Lung (tissue), 12 donors: ENCODE results near the gene AMIGO3. TPM values are rescaled to one million over a fixed set of nuclear protein-coding genes. Genes with fewer than 3 reads are reported as not detected.
"Not testable (repeated sequence)": the region's sequence is repeated elsewhere in the genome, so short reads cannot be mapped to it uniquely, and the experiment has no call there.

ENCODE experiments used
- ATAC-seq: fragments of 200-7000 bp; cut with Tn5 transposase; one replicate; pipeline ENCODE4 v1.9.1; 2020; ENCODE audit warnings: moderate number of reproducible peaks; ENCODE audit not compliant: insufficient read depth, low FRiP score
- DNase-seq, 3 donors: peaks; one replicate each; pipeline ENCODE4 v3.0.0-alpha.2; 2013 to 2017
- H3K27ac ChIP-seq, 2 donors: one replicate each; pipeline ENCODE4 v1.5.1; 2013; ENCODE audit warnings: mild to moderate bottlenecking in 2 of 2, moderate library complexity in 2 of 2, control low read depth in 1 of 2, inconsistent platforms in 1 of 2, low read depth in 1 of 2, low read length in 1 of 2
- H3K27me3 ChIP-seq, 3 donors: one replicate each; pipeline ENCODE4 v1.5.1; 2013; ENCODE audit warnings: low read length in 2 of 3; ENCODE audit not compliant: control insufficient read depth in 3 of 3, insufficient read depth in 3 of 3
- H3K36me3 ChIP-seq, 4 donors: one replicate each; pipeline ENCODE4 v1.5.1; 2013; ENCODE audit warnings: low read length in 4 of 4, mild to moderate bottlenecking in 1 of 4, moderate library complexity in 1 of 4; ENCODE audit not compliant: control insufficient read depth in 4 of 4, insufficient read depth in 4 of 4
- H3K4me1 ChIP-seq, 5 donors: one replicate each; pipeline ENCODE4 v1.5.1; 2013; ENCODE audit warnings: low read length in 5 of 5, mild to moderate bottlenecking in 2 of 5, moderate library complexity in 1 of 5; ENCODE audit not compliant: control insufficient read depth in 5 of 5, insufficient read depth in 5 of 5
- H3K4me3 ChIP-seq: one replicate; pipeline ENCODE4 v1.5.1; 2013; ENCODE audit warnings: mild to moderate bottlenecking, control low read depth, moderate library complexity
- H3K9ac ChIP-seq, 2 donors: one replicate each; pipeline ENCODE4 v1.5.1; 2013; ENCODE audit warnings: low read length in 2 of 2, control low read depth in 1 of 2; ENCODE audit not compliant: insufficient read depth in 1 of 2
- H3K9me3 ChIP-seq, 4 donors: one replicate each; pipeline ENCODE4 v1.5.1; 2013; ENCODE audit warnings: low read length in 3 of 4, mild to moderate bottlenecking in 1 of 4, moderate library complexity in 1 of 4; ENCODE audit not compliant: control insufficient read depth in 4 of 4, insufficient read depth in 3 of 4
- WGBS, 2 donors: extraction: QIAGEN DNeasy Blood & Tissue Kit; methylation state at CpG; one replicate each; pipeline ENCODE4 v1.1.7; 2013; 5-methylcytosine and 5-hydroxymethylcytosine counted together
- polyA plus RNA-seq, 2 donors: library from polyadenylated mRNA; stranded (reverse); fragments of 200-250 nt; gene quantifications; one replicate each; pipeline ENCODE4 v1.2.1, GENCODE V29; 2013
- total RNA-seq, 2 donors: library from RNA; depleted of rRNA in 1 of 2; stranded (reverse); fragments of >200 nt in 1 of 2; gene quantifications; one replicate each; pipeline ENCODE4 v1.2.1, GENCODE V29; 2014 to 2021
- TF ChIP-seq, protein P1 (sequence below): IDR thresholded peaks from 2 replicates; pipeline ENCODE4 v1.5.1; 2012; ENCODE audit warnings: mild to moderate bottlenecking; ENCODE audit errors: control extremely low read depth, extremely low read depth
- donor health status: control.
- donor health status: control.
- donor health status: Bipolar disorder and iron deficiency.
- donor health status: healthy.
- donor health status: DM: yes; HTN: yes; CAD: no.

Gene AMIGO3
- total and polyA plus RNA-seq, 4 donors: 0.25 to 0.63 (median 0.51) TPM; not detected in 1

DNA sequence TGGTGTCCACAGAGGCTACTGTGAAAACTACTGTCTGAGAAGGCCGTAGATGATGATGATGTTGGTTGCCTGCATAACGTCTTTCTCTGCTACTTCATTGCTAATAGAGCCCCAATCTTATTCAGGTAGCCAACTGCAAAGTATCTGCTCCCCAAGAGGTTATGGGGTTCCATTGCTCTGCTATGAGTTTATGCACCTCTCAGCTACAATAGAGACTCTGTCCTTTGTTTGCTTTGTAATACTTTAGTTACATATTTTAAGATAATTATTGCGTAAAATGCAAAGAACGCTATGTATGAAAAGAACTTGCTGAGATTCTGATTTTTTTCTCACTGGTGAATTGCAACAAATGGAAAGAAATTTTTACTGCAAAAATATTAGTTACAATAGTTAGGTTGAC, 32.0 kb upstream of the AMIGO3 start:
- H3K36me3 ChIP-seq: peaks cover 0 to 13% (median 10%) of the 10 kb centered on the region in 4 donors
- H3K9me3 ChIP-seq: no peaks in the 10 kb centered on the region
- no peak overlapping the region for H3K9ac ChIP-seq
- no peak overlapping the region for H3K27ac ChIP-seq
- H3K4me1 ChIP-seq: peaks cover 0 to 8% (median 2%) of the 10 kb centered on the region in 5 donors
- no peak overlapping the region for H3K4me3 ChIP-seq
- TF ChIP-seq, protein P1, sequence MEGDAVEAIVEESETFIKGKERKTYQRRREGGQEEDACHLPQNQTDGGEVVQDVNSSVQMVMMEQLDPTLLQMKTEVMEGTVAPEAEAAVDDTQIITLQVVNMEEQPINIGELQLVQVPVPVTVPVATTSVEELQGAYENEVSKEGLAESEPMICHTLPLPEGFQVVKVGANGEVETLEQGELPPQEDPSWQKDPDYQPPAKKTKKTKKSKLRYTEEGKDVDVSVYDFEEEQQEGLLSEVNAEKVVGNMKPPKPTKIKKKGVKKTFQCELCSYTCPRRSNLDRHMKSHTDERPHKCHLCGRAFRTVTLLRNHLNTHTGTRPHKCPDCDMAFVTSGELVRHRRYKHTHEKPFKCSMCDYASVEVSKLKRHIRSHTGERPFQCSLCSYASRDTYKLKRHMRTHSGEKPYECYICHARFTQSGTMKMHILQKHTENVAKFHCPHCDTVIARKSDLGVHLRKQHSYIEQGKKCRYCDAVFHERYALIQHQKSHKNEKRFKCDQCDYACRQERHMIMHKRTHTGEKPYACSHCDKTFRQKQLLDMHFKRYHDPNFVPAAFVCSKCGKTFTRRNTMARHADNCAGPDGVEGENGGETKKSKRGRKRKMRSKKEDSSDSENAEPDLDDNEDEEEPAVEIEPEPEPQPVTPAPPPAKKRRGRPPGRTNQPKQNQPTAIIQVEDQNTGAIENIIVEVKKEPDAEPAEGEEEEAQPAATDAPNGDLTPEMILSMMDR: no peak
- DNase-seq (peak in 2 of 3 donors; percentile 2 to 17), ATAC-seq (no peak)
- 72 to 75% methylated on average over 4 of the region's 4 CpGs for WGBS, 2 donors
- no peaks in the 10 kb centered on the region for H3K27me3 ChIP-seq

DNA sequence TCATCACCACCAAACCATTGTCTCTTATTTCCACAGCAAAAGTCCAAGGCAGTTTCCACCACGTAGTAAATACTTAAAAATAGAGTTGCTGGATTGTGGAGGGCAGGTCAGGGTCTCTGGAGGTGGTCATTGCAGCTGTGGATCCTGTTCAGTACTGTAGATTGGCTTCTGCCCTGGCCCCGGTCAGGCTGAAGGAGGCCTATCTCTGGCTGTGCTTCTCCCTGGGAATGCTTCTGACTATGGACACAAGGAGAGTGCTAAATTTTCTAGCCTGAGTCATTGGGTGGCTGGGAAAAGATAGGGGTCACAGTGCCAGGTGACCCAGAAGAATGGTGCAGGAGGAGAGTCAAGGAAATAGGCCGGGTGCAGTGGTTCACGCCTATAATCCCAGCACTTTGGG, 30.6 kb upstream of the AMIGO3 start:
- H3K36me3 ChIP-seq: peaks cover 0 to 16% (median 10%) of the 10 kb centered on the region in 4 donors
- ATAC-seq (no peak), DNase-seq (no peak)
- H3K27ac ChIP-seq: no peak overlapping the region
- H3K9ac ChIP-seq: no peak overlapping the region
- no peaks in the 10 kb centered on the region for H3K9me3 ChIP-seq
- TF ChIP-seq, protein P1: no peak
- no peak overlapping the region for H3K4me3 ChIP-seq
- WGBS, 2 donors: 95 to 96% methylated on average over 4 of the region's 4 CpGs
- peaks cover 0 to 8% (median 2%) of the 10 kb centered on the region in 5 donors for H3K4me1 ChIP-seq
- H3K27me3 ChIP-seq: no peaks in the 10 kb centered on the region

- ATAC-seq, H3K4me1 ChIP-seq, H3K4me3 ChIP-seq, DNase-seq, H3K27me3 ChIP-seq, H3K27ac ChIP-seq, H3K9ac ChIP-seq, H3K9me3 ChIP-seq: not testable (repeated sequence)
- peaks cover 0 to 16% (median 10%) of the 10 kb centered on the region in 4 donors for H3K36me3 ChIP-seq
- 91 to 97% methylated on average over 5 of the region's 5 CpGs for WGBS, 2 donors
Measured at GRCh38 chr3:49748874-49749273, 29.4 kb upstream of the AMIGO3 start.

DNA sequence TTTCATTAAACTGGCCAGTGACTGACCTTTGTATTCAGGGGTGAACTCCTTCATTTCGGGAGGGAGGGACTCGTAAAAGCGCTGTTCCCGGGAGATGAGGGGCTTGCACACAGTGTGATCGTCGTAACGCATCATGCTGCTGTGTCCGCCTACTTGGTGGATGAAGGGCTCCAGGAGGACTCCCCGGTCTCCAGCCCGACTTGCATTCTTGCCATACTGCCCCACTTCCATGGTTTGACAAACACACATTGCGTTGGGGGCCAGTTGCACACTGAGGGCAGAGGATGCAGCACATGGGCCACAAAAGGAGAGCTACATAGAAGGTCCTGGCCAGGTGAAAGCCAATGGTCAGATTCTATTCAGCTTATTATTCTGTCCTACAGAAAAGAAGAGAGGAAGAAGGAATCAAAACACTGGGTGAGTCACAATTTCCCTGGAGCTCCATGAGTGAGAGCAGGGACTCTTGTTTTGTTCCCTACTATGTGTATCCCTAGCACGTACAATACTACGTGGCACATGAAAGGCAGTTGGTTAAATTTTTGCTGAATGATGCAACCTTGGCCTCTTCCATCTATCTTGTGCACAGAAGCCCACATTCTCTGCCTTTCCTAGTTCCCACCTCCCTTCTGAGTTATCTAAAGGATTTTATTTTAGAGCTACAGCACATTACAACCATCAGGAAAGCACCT, 28.5 kb upstream of the AMIGO3 start:
- WGBS, 2 donors: 93 to 97% methylated on average over 13 of the region's 13 CpGs
- TF ChIP-seq, protein P1: no peak
- no peak for ATAC-seq

More for the DNA sequence above, 28.5 kb upstream of the AMIGO3 start:
- Histone ChIP-seq H3K9me3 (no peaks in the 10 kb centered on the region), H3K4me1 (peaks cover 0 to 5% (median under 1%) of the 10 kb centered on the region in 5 donors), H3K27ac (no peak overlapping the region), H3K9ac (no peak overlapping the region), H3K27me3 (no peaks in the 10 kb centered on the region), H3K4me3 (no peak overlapping the region), H3K36me3 (peaks cover 0 to 16% (median 12%) of the 10 kb centered on the region in 4 donors)
- no peak for DNase-seq
